Suprapubic skin (tissue), 4 donors: ENCODE measurements around the gene DES. TPM values are rescaled to one million over a fixed set of nuclear protein-coding genes. Genes with fewer than 3 reads are reported as not detected.

Source experiments
- DNase-seq, 2 donors: peaks; one replicate each; pipeline ENCODE4 v3.0.0-alpha.2; 2019; ENCODE audit warnings: low spot score in 2 of 2
- H3K27ac ChIP-seq: fragments of 200-600 bp; sonication (generic); one replicate; pipeline ENCODE4 v1.5.1; 2019
- H3K27me3 ChIP-seq: fragments of 200-600 bp; sonication (generic); one replicate; pipeline ENCODE4 v1.5.1; 2019
- H3K36me3 ChIP-seq: fragments of 200-600 bp; sonication (generic); one replicate; pipeline ENCODE4 v1.5.1; 2019
- H3K4me1 ChIP-seq: fragments of 200-600 bp; sonication (generic); one replicate; pipeline ENCODE4 v1.5.1; 2019
- H3K4me3 ChIP-seq: fragments of 200-600 bp; sonication (generic); one replicate; pipeline ENCODE4 v1.5.1; 2019; ENCODE audit warnings: mild to moderate bottlenecking
- H3K9me3 ChIP-seq: fragments of 200-600 bp; sonication (generic); one replicate; pipeline ENCODE4 v1.5.1; 2019
- CTCF ChIP-seq, 2 donors: fragments of 200-600 bp in 1 of 2; fragments of 450-650 bp in 1 of 2; sonication (generic) in 1 of 2; IDR thresholded peaks; one replicate each; pipeline ENCODE4 v1.5.1; 2016 to 2019; ENCODE audit warnings: antibody characterized with exemption in 2 of 2, mild to moderate bottlenecking in 1 of 2, moderate library complexity in 1 of 2
- EP300 ChIP-seq: sonication (generic); formaldehyde crosslinking; IDR thresholded peaks from one replicate; pipeline ENCODE4 v1.6.1; 2017; ENCODE audit warnings: antibody characterized with exemption
- POLR2A ChIP-seq, 2 donors: fragments of 450-650 bp; IDR thresholded peaks; one replicate each; pipeline ENCODE4 v1.6.1; 2017; ENCODE audit warnings: antibody characterized with exemption in 2 of 2, mild to moderate bottlenecking in 2 of 2, moderate library complexity in 2 of 2
- POLR2AphosphoS5 ChIP-seq, 3 donors: sonication (generic); formaldehyde crosslinking; IDR thresholded peaks; one replicate each; pipeline ENCODE4 v1.6.1; 2017; ENCODE audit warnings: antibody characterized with exemption in 3 of 3
- WGBS: methylation state at CpG from one replicate; pipeline ENCODE4 v1.1.5; 2018; 5-methylcytosine and 5-hydroxymethylcytosine counted together
- total RNA-seq, 4 donors: library from RNA; depleted of rRNA; stranded (reverse); fragments of >200 nt; gene quantifications; one replicate each; pipeline ENCODE4 v1.1.0, GENCODE V29; 2016

The DES gene
- total RNA-seq, 4 donors from 2014 or later, result 11.4 to 100 (median 35.6) TPM

GRCh38 chr2:219462349-219462748 lies 44.2 kb downstream of the DES start:
- no peak overlapping the region for H3K4me3 ChIP-seq
- H3K9me3 ChIP-seq, result no peaks in the 10 kb centered on the region
- H3K4me1 ChIP-seq, result peaks cover 10% of the 10 kb centered on the region
- no peak for DNase-seq
- no peaks in the 10 kb centered on the region for H3K36me3 ChIP-seq
- no peak overlapping the region for H3K27ac ChIP-seq
- H3K27me3 ChIP-seq, result peaks cover 13% of the 10 kb centered on the region
- 95% methylated on average over 8 of the region's 9 CpGs for WGBS
- TF ChIP-seq POLR2A (IDR thresholded peaks at IDR 0.05), result no peak

DNA sequence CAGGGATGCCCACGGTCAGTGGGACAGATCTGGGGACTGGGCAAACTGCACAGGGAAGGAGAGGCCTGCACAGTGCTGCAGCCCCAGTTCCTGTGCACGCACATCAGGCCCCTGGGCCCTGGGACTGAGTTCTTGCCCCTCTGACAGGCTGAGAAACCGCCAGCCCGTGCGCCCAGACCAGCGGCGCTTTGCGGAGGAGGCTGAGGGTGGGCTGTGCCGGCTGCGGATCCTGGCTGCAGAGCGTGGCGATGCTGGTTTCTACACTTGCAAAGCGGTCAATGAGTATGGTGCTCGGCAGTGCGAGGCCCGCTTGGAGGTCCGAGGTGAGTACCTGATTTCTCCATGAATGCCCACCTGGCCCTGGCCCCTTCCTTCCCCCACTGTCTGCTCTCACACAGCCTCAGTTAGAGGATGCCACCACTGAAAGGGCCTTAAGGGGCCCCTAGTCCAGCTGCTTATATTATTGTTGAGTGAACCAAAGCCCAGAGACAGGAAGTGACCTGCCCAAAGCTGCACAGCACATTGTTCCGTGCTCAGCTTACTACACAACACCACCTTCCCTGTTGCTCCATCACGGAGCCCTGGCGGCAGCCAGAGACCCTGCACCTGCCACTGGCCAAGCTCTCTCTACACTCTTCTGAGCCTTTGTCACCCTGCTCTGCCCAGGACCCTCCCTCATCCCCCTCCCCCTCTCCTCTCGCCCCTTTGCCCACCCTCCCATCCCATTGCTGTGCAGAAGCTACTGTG lies 46.3 kb downstream of the DES start:
- Histone ChIP-seq H3K36me3 (no peaks in the 10 kb centered on the region), H3K27ac (no peak overlapping the region), H3K9me3 (no peaks in the 10 kb centered on the region), H3K4me3 (no peak overlapping the region), H3K4me1 (peaks cover 10% of the 10 kb centered on the region), H3K27me3 (peaks cover 9% of the 10 kb centered on the region)
- no peak for DNase-seq
- WGBS, result 92% methylated on average over 11 of the region's 21 CpGs
- TF ChIP-seq CTCF (IDR thresholded peaks at IDR 0.05) (no peak), POLR2A (IDR thresholded peaks at IDR 0.05) (no peak), EP300 (no peak)

DNA sequence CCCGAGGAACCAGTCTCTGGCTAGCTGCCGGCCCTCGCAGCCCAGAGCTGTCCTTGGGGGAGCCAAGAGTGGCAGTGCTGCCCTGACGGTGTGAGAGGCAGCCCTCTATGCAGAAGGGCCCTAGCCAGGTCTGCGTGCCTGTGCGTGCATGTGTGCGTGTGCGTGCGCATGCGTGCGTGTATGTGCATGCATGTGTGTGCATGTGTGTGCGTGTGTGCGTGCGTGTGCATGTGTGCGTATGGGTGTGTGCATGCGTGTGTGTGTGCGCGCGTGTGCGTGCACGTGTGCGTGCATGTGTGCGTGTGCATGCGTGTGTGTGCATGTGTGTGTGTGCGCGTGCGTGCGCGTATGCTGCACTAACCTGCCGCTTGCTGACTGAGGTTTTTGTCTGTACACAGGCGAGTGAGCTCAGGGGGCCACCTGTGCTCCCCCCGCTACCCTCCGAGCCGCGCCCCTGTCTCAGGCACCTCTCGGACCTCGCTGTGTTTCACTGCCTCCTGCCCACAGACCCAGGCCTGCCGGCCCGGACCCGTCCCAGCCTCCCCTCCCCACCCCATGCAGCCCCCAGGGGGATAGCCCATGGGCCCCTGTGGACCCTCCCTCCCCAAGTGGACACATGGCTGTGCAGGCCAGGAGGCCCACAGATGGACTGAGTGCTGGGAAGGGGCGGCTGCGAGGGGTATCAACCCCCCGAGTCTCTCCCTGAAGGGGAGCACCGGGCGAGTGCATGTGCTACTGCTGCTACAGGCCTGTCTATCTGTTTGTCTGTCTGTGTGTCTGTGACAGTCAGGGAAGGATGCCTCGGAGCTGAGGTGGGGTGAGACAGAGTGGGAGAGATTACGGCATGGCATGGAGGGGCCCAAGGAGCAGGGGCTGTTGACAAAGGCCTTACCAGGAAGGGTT lies 47.7 kb downstream of the DES start:
- H3K9me3 ChIP-seq, result no peaks in the 10 kb centered on the region
- no peak for DNase-seq
- TF ChIP-seq EP300, result no peak
- 88% methylated on average over 47 of the region's 47 CpGs for WGBS
- no peak overlapping the region for H3K27ac ChIP-seq
- no peaks in the 10 kb centered on the region for H3K27me3 ChIP-seq
- H3K4me1 ChIP-seq, result peaks cover 6% of the 10 kb centered on the region
- no peak overlapping the region for H3K4me3 ChIP-seq
- H3K36me3 ChIP-seq, result no peaks in the 10 kb centered on the region

- DNase-seq, result no peak
- H3K27me3 ChIP-seq, result no peaks in the 10 kb centered on the region
- no peak overlapping the region for H3K4me3 ChIP-seq
- no peaks in the 10 kb centered on the region for H3K36me3 ChIP-seq
- no peaks in the 10 kb centered on the region for H3K4me1 ChIP-seq
- TF ChIP-seq EP300, result no peak
- H3K9me3 ChIP-seq, result no peaks in the 10 kb centered on the region
- WGBS, result 83% methylated on average over 20 of the region's 28 CpGs
- H3K27ac ChIP-seq, result no peak overlapping the region
Measured at GRCh38 chr2:219466816-219467735, 48.9 kb downstream of the DES start.

- Histone ChIP-seq H3K9me3 (no peaks in the 10 kb centered on the region), H3K4me3 (no peak overlapping the region), H3K27me3 (no peaks in the 10 kb centered on the region), H3K4me1 (no peaks in the 10 kb centered on the region), H3K36me3 (no peaks in the 10 kb centered on the region), H3K27ac (no peak overlapping the region)
- TF ChIP-seq POLR2A (IDR thresholded peaks at IDR 0.05) (no peak), CTCF (IDR thresholded peaks at IDR 0.05) (no peak), POLR2AphosphoS5 (IDR thresholded peaks at IDR 0.05) (no peak), EP300 (no peak)
- no peak for DNase-seq
- WGBS, result 89% methylated on average over 2 of the region's 2 CpGs
Measured at GRCh38 chr2:219467736-219468075, 49.5 kb downstream of the DES start.

DNA sequence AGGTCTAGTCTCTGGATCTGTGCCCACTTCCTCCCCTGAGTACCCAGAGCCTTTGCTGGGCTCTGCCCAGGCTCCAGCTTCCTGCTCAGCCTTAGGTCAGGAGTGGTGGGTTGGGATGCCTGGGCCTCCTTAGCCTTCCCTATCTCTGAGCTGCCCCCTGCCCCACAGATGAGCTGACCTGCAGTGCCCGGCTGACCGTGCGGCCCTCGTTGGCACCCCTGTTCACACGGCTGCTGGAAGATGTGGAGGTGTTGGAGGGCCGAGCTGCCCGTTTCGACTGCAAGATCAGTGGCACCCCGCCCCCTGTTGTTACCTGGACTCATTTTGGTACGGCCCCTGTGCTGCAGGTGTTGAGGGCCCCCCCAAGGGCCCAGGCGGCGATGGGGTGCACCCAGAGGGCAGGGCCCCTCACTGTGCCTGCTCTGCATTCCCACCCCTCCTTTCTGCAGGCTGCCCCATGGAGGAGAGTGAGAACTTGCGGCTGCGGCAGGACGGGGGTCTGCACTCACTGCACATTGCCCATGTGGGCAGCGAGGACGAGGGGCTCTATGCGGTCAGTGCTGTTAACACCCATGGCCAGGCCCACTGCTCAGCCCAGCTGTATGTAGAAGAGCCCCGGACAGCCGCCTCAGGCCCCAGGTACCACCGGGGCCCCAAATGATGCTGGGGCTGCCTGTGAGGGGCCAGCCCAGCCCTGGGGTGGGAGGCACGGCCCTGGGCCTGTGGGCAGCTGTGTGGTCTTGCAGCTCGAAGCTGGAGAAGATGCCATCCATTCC lies 50.4 kb downstream of the DES start:
- Histone ChIP-seq H3K27me3 (no peaks in the 10 kb centered on the region), H3K4me3 (no peak overlapping the region), H3K36me3 (no peaks in the 10 kb centered on the region), H3K27ac (no peak overlapping the region), H3K4me1 (no peaks in the 10 kb centered on the region), H3K9me3 (no peaks in the 10 kb centered on the region)
- 92% methylated on average over 7 of the region's 23 CpGs for WGBS
- no peak for TF ChIP-seq EP300
- no peak for TF ChIP-seq CTCF (IDR thresholded peaks at IDR 0.05)
- no peak for TF ChIP-seq POLR2AphosphoS5 (IDR thresholded peaks at IDR 0.05)
- TF ChIP-seq POLR2A (IDR thresholded peaks at IDR 0.05), result no peak
- DNase-seq, result no peak
